SK-N-SH treated with all-trans-retinoic acid at 6 μM for 48 hours (cell line): ENCODE results near the gene DBI.

Experiments used
- ARNTL ChIP-seq: fragments of 450-650 bp; formaldehyde crosslinking; IDR thresholded peaks from 2 replicates; pipeline ENCODE4 v1.5.0; 2020; ENCODE audit warnings: low read depth, mild to moderate bottlenecking, moderate library complexity, borderline replicate concordance
- ESRRG ChIP-seq: fragments of 250-450 bp; sonication (Bioruptor Pico); IDR thresholded peaks from 2 replicates; pipeline ENCODE4 v1.6.1; 2021; ENCODE audit warnings: mild to moderate bottlenecking
- GLIS3 ChIP-seq: fragments of 250-450 bp; sonication (Bioruptor Pico); IDR thresholded peaks from 2 replicates; pipeline ENCODE4 v1.5.0; 2020; ENCODE audit warnings: mild to moderate bottlenecking, moderate library complexity
- OSR1 ChIP-seq: fragments of 250-450 bp; sonication (Bioruptor Pico); IDR thresholded peaks from 2 replicates; pipeline ENCODE4 v1.8.0; 2022; ENCODE audit warnings: moderate library complexity, mild to moderate bottlenecking, inconsistent platforms
- PPARA ChIP-seq: fragments of 250-450 bp; sonication (Bioruptor Pico); IDR thresholded peaks from 2 replicates; pipeline ENCODE4 v1.5.0; 2020; ENCODE audit warnings: mild to moderate bottlenecking, borderline replicate concordance
- RARB ChIP-seq: fragments of 250-450 bp; sonication (Bioruptor Pico); IDR thresholded peaks from 2 replicates; pipeline ENCODE4 v1.8.0; 2021; ENCODE audit warnings: mild to moderate bottlenecking, moderate library complexity
- SNAI2 ChIP-seq: fragments of 250-450 bp; sonication (Bioruptor Pico); IDR thresholded peaks from 2 replicates; pipeline ENCODE4 v1.5.0; 2020; ENCODE audit warnings: mild to moderate bottlenecking, moderate library complexity
- ZC3H10 ChIP-seq: fragments of 250-450 bp; sonication (Bioruptor Pico); IDR thresholded peaks from 2 replicates; pipeline ENCODE4 v1.5.1; 2021; ENCODE audit warnings: mild to moderate bottlenecking, moderate library complexity
- ZFP30 ChIP-seq: fragments of 450-650 bp; formaldehyde crosslinking; IDR thresholded peaks from 2 replicates; pipeline ENCODE4 v1.5.0; 2022; ENCODE audit warnings: mild to moderate bottlenecking, moderate library complexity
- ZNF565 ChIP-seq: fragments of 450-650 bp; formaldehyde crosslinking; conservative IDR thresholded peaks from 2 replicates; pipeline ENCODE4 v1.5.0; 2020; ENCODE audit warnings: low read depth, mild to moderate bottlenecking, moderate library complexity
- ZNF70 ChIP-seq: fragments of 450-650 bp; formaldehyde crosslinking; IDR thresholded peaks from 2 replicates; pipeline ENCODE4 v1.5.0; 2020; ENCODE audit warnings: mild to moderate bottlenecking, moderate library complexity
- TF ChIP-seq, protein P1 (sequence below): fragments of 250-450 bp; sonication (Bioruptor Pico); IDR thresholded peaks from 2 replicates; pipeline ENCODE4 v1.8.0; 2020; ENCODE audit warnings: mild to moderate bottlenecking, moderate library complexity, borderline replicate concordance
- TF ChIP-seq, protein P2 (sequence below): fragments of 250-450 bp; sonication (Bioruptor Pico); IDR thresholded peaks from 2 replicates; pipeline ENCODE4 v1.5.1; 2020; ENCODE audit warnings: low read depth, mild to moderate bottlenecking, moderate library complexity
- TF ChIP-seq, protein P3 (sequence below): fragments of 250-450 bp; sonication (Bioruptor Pico); IDR thresholded peaks from 2 replicates; pipeline ENCODE4 v1.8.0; 2021; ENCODE audit warnings: low read depth, mild to moderate bottlenecking, moderate library complexity, borderline replicate concordance

- TF ChIP-seq, protein P1, sequence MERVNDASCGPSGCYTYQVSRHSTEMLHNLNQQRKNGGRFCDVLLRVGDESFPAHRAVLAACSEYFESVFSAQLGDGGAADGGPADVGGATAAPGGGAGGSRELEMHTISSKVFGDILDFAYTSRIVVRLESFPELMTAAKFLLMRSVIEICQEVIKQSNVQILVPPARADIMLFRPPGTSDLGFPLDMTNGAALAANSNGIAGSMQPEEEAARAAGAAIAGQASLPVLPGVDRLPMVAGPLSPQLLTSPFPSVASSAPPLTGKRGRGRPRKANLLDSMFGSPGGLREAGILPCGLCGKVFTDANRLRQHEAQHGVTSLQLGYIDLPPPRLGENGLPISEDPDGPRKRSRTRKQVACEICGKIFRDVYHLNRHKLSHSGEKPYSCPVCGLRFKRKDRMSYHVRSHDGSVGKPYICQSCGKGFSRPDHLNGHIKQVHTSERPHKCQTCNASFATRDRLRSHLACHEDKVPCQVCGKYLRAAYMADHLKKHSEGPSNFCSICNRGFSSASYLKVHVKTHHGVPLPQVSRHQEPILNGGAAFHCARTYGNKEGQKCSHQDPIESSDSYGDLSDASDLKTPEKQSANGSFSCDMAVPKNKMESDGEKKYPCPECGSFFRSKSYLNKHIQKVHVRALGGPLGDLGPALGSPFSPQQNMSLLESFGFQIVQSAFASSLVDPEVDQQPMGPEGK (CRISPR knock-in tag), result no peak
- TF ChIP-seq GLIS3 (no peak), ZNF565 (no peak), ZFP30 (CRISPR knock-in tag) (no peak), SNAI2 (CRISPR knock-in tag) (no peak), ZC3H10 (CRISPR knock-in tag) (no peak), ESRRG (no peak), OSR1 (CRISPR knock-in tag) (no peak), ARNTL (CRISPR knock-in tag) (no peak), PPARA (CRISPR knock-in tag) (no peak), ZNF70 (CRISPR knock-in tag) (no peak), RARB (CRISPR knock-in tag) (no peak)
- TF ChIP-seq, protein P2, sequence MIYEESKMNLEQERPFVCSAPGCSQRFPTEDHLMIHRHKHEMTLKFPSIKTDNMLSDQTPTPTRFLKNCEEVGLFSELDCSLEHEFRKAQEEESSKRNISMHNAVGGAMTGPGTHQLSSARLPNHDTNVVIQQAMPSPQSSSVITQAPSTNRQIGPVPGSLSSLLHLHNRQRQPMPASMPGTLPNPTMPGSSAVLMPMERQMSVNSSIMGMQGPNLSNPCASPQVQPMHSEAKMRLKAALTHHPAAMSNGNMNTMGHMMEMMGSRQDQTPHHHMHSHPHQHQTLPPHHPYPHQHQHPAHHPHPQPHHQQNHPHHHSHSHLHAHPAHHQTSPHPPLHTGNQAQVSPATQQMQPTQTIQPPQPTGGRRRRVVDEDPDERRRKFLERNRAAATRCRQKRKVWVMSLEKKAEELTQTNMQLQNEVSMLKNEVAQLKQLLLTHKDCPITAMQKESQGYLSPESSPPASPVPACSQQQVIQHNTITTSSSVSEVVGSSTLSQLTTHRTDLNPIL (CRISPR knock-in tag), result no peak
- TF ChIP-seq, protein P3, sequence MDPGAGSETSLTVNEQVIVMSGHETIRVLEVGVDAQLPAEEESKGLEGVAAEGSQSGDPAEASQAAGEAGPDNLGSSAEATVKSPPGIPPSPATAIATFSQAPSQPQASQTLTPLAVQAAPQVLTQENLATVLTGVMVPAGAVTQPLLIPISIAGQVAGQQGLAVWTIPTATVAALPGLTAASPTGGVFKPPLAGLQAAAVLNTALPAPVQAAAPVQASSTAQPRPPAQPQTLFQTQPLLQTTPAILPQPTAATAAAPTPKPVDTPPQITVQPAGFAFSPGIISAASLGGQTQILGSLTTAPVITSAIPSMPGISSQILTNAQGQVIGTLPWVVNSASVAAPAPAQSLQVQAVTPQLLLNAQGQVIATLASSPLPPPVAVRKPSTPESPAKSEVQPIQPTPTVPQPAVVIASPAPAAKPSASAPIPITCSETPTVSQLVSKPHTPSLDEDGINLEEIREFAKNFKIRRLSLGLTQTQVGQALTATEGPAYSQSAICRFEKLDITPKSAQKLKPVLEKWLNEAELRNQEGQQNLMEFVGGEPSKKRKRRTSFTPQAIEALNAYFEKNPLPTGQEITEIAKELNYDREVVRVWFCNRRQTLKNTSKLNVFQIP (CRISPR knock-in tag), result no peak
Measured at GRCh38 chr2:119327431-119327830, 39.3 kb upstream of the DBI start.
